Mesenchymal stem cell (in vitro differentiated cells and primary cell): ENCODE data around the gene C10orf105.

ENCODE experiments used
- DNase-seq: peaks from one replicate; pipeline ENCODE4 v3.0.0-alpha.2; 2013
- H2AFZ ChIP-seq: one replicate; pipeline ENCODE4 v1.6.1; 2013; ENCODE audit warnings: low read depth, mild to moderate bottlenecking, control low read depth, inconsistent platforms, low read length, moderate library complexity
- H2AK5ac ChIP-seq: 2 replicates; pipeline ENCODE4 v1.6.1; 2013; ENCODE audit warnings: low read length, moderate library complexity, mild to moderate bottlenecking, inconsistent platforms; ENCODE audit not compliant: severe bottlenecking
- H2BK120ac ChIP-seq: one replicate; pipeline ENCODE4 v1.6.1; 2013; ENCODE audit warnings: low read depth, mild to moderate bottlenecking, inconsistent platforms, low read length, moderate library complexity
- H2BK12ac ChIP-seq, 2 experiments: one replicate each; pipeline ENCODE4 v1.6.1; 2013; ENCODE audit warnings: inconsistent platforms in 2 of 2, low read length in 2 of 2, mild to moderate bottlenecking in 2 of 2, moderate library complexity in 2 of 2, control low read depth in 1 of 2
- H2BK15ac ChIP-seq: one replicate; pipeline ENCODE4 v1.6.1; 2013; ENCODE audit warnings: mild to moderate bottlenecking, low read depth, inconsistent platforms; ENCODE audit not compliant: poor library complexity, severe bottlenecking
- H2BK5ac ChIP-seq: 2 replicates; pipeline ENCODE4 v1.6.1; 2013; ENCODE audit warnings: low read depth, mild to moderate bottlenecking, low read length, control low read depth, inconsistent platforms; ENCODE audit not compliant: poor library complexity, severe bottlenecking
- H3K14ac ChIP-seq, 2 experiments: one replicate each; pipeline ENCODE4 v1.6.1; 2013; ENCODE audit warnings: inconsistent platforms in 2 of 2, low read length in 2 of 2, control low read depth in 1 of 2, mild to moderate bottlenecking in 1 of 2, moderate library complexity in 1 of 2
- H3K18ac ChIP-seq, 2 experiments: one replicate each; pipeline ENCODE4 v1.6.1; 2013; ENCODE audit warnings: inconsistent platforms in 2 of 2, low read length in 2 of 2, control low read depth in 1 of 2, low read depth in 1 of 2, mild to moderate bottlenecking in 1 of 2
- H3K23ac ChIP-seq, 2 experiments: one replicate each; pipeline ENCODE4 v1.6.1; 2013; ENCODE audit warnings: inconsistent platforms in 2 of 2, low read length in 2 of 2, mild to moderate bottlenecking in 2 of 2, moderate library complexity in 2 of 2, control low read depth in 1 of 2
- H3K27ac ChIP-seq: 2 replicates; pipeline ENCODE4 v1.5.1; 2013; ENCODE audit warnings: mild to moderate bottlenecking, moderate library complexity, low read length, control low read depth, inconsistent platforms; ENCODE audit not compliant: poor library complexity, severe bottlenecking
- H3K27me3 ChIP-seq, 2 experiments: 2 replicates each; pipeline versions ENCODE4 v1.6.1 to v1.7.0; 2013; ENCODE audit warnings: low read length in 2 of 2, mild to moderate bottlenecking in 2 of 2, moderate library complexity in 2 of 2, control low read depth in 1 of 2, inconsistent platforms in 1 of 2; ENCODE audit not compliant: control insufficient read depth in 1 of 2, insufficient read depth in 1 of 2
- H3K36me3 ChIP-seq, 2 experiments: 2 replicates each; pipeline versions ENCODE4 v1.6.1 to v1.7.0; 2013; ENCODE audit warnings: low read length in 2 of 2, control low read depth in 1 of 2, inconsistent platforms in 1 of 2, low read depth in 1 of 2, mild to moderate bottlenecking in 1 of 2; ENCODE audit not compliant: insufficient read depth in 2 of 2, control insufficient read depth in 1 of 2
- H3K4ac ChIP-seq, 2 experiments: one replicate each; pipeline ENCODE4 v1.6.1; 2013; ENCODE audit warnings: inconsistent platforms in 2 of 2, low read length in 2 of 2, mild to moderate bottlenecking in 2 of 2, moderate library complexity in 2 of 2, control low read depth in 1 of 2, low read depth in 1 of 2
- H3K4me1 ChIP-seq: 2 replicates; pipeline ENCODE4 v1.6.1; 2013; ENCODE audit warnings: low read depth, low read length, control low read depth; ENCODE audit not compliant: control insufficient read depth, insufficient read depth
- H3K4me2 ChIP-seq: 2 replicates; pipeline ENCODE4 v1.6.1; 2013; ENCODE audit warnings: low read length, mild to moderate bottlenecking, inconsistent platforms; ENCODE audit not compliant: poor library complexity, severe bottlenecking
- H3K4me3 ChIP-seq, 2 experiments: 2 replicates each; pipeline versions ENCODE4 v1.5.1 to v1.7.0; 2013; ENCODE audit warnings: low read length in 2 of 2, mild to moderate bottlenecking in 2 of 2, control low read depth in 1 of 2, low read depth in 1 of 2; ENCODE audit not compliant: insufficient read depth in 1 of 2
- H3K79me1 ChIP-seq: replicated peaks from 2 replicates; pipeline ENCODE4 v1.6.1; 2013; ENCODE audit warnings: mild to moderate bottlenecking, control low read depth, low read length, inconsistent platforms; ENCODE audit not compliant: poor library complexity, severe bottlenecking
- H3K9ac ChIP-seq: 2 replicates; pipeline ENCODE4 v1.7.0; 2013; ENCODE audit warnings: mild to moderate bottlenecking, low read length, moderate library complexity
- H3K9me3 ChIP-seq: 2 replicates; pipeline ENCODE4 v1.7.0; 2013; ENCODE audit warnings: mild to moderate bottlenecking, low read length; ENCODE audit not compliant: control insufficient read depth
- H4K8ac ChIP-seq: one replicate; pipeline ENCODE4 v1.6.1; 2013; ENCODE audit warnings: inconsistent platforms, mild to moderate bottlenecking, low read length, moderate library complexity
- H4K91ac ChIP-seq: one replicate; pipeline ENCODE4 v1.6.1; 2013; ENCODE audit warnings: mild to moderate bottlenecking, low read length, inconsistent platforms
- WGBS: methylation state at CpG from one replicate; pipeline ENCODE4 v1.1.7; 2013; ENCODE audit warnings: mixed read lengths; 5-methylcytosine and 5-hydroxymethylcytosine counted together

C10orf105 gene

GRCh38 chr10:71688256-71688655 lies 31.3 kb downstream of the C10orf105 start:
- H3K4me3 ChIP-seq: no peak overlapping the region
- H2AK5ac ChIP-seq: no peak overlapping the region
- H2BK15ac ChIP-seq: no peak overlapping the region
- 83% methylated on average over 3 of the region's 3 CpGs for WGBS
- no peaks in the 10 kb centered on the region for H3K79me1 ChIP-seq
- no peak overlapping the region for H3K4me2 ChIP-seq
- H2AFZ ChIP-seq: no peak overlapping the region
- no peaks in the 10 kb centered on the region for H3K4me1 ChIP-seq
- H2BK5ac ChIP-seq: no peak overlapping the region
- no peak overlapping the region for H3K14ac ChIP-seq
- H3K18ac ChIP-seq: no peak overlapping the region
- H4K8ac ChIP-seq: no peak overlapping the region
- no peaks in the 10 kb centered on the region for H3K9me3 ChIP-seq
- no peak overlapping the region for H4K91ac ChIP-seq
- no peak overlapping the region for H2BK120ac ChIP-seq
- peaks cover 26 to 38% of the 10 kb centered on the region in 2 experiments for H3K27me3 ChIP-seq
- no peak overlapping the region for H2BK12ac ChIP-seq
- no peak for DNase-seq
- no peak overlapping the region for H3K23ac ChIP-seq
- no peaks in the 10 kb centered on the region for H3K36me3 ChIP-seq
- H3K9ac ChIP-seq: no peak overlapping the region
- no peak overlapping the region for H3K27ac ChIP-seq
- H3K4ac ChIP-seq: no peak overlapping the region

- Histone ChIP-seq H3K4me1 (no peaks in the 10 kb centered on the region), H3K36me3 (no peaks in the 10 kb centered on the region), H2AFZ (no peak overlapping the region), H3K9me3 (no peaks in the 10 kb centered on the region), H2BK12ac (no peak overlapping the region), H3K9ac (no peak overlapping the region), H3K23ac (no peak overlapping the region), H2BK120ac (no peak overlapping the region), H2BK15ac (peak overlapping the region; percentile 2), H2AK5ac (no peak overlapping the region), H3K14ac (no peak overlapping the region), H3K27ac (no peak overlapping the region), H4K91ac (no peak overlapping the region), H3K4me3 (no peak overlapping the region), H3K79me1 (no peaks in the 10 kb centered on the region), H3K4ac (no peak overlapping the region), H2BK5ac (no peak overlapping the region), H3K18ac (no peak overlapping the region), H3K4me2 (no peak overlapping the region), H3K27me3 (peaks cover 34 to 45% of the 10 kb centered on the region in 2 experiments), H4K8ac (no peak overlapping the region)
- 80% methylated on average over 9 of the region's 9 CpGs for WGBS
- no peak for DNase-seq
Observed at GRCh38 chr10:71687480-71687879, 32.1 kb downstream of the C10orf105 start.

- no peak overlapping the region for H4K8ac ChIP-seq
Observed at GRCh38 chr10:71687077-71687476, 32.5 kb downstream of the C10orf105 start.

GRCh38 chr10:71685554-71686232 lies 33.9 kb downstream of the C10orf105 start:
- H3K4ac ChIP-seq: no peak overlapping the region
- no peaks in the 10 kb centered on the region for H3K36me3 ChIP-seq
- no peak overlapping the region for H3K9ac ChIP-seq
- H2BK120ac ChIP-seq: no peak overlapping the region
- H4K8ac ChIP-seq: no peak overlapping the region
- H3K4me3 ChIP-seq: no peak overlapping the region
- no peak overlapping the region for H4K91ac ChIP-seq
- H3K4me1 ChIP-seq: no peaks in the 10 kb centered on the region
- H2BK15ac ChIP-seq: no peak overlapping the region
- H2BK12ac ChIP-seq: no peak overlapping the region
- H3K4me2 ChIP-seq: no peak overlapping the region
- WGBS: 74% methylated on average over 11 of the region's 13 CpGs
- no peak overlapping the region for H3K14ac ChIP-seq
- no peak overlapping the region for H2BK5ac ChIP-seq
- H3K23ac ChIP-seq: no peak overlapping the region
- H3K18ac ChIP-seq: no peak overlapping the region
- H2AK5ac ChIP-seq: no peak overlapping the region
- no peak for DNase-seq
- peaks cover 44 to 54% of the 10 kb centered on the region in 2 experiments for H3K27me3 ChIP-seq
- no peaks in the 10 kb centered on the region for H3K79me1 ChIP-seq
- no peak overlapping the region for H2AFZ ChIP-seq
- no peak overlapping the region for H3K27ac ChIP-seq
- H3K9me3 ChIP-seq: no peaks in the 10 kb centered on the region

More at GRCh38 chr10:71687077-71687476, 32.5 kb downstream of the C10orf105 start:
- peaks cover 38 to 49% of the 10 kb centered on the region in 2 experiments for H3K27me3 ChIP-seq
- no peak overlapping the region for H2BK5ac ChIP-seq
- H3K4ac ChIP-seq: no peak overlapping the region
- H3K4me3 ChIP-seq: no peak overlapping the region
- no peak for DNase-seq
- H3K27ac ChIP-seq: no peak overlapping the region
- H3K9me3 ChIP-seq: no peaks in the 10 kb centered on the region
- no peak overlapping the region for H2BK12ac ChIP-seq
- no peaks in the 10 kb centered on the region for H3K36me3 ChIP-seq
- no peak overlapping the region for H2BK120ac ChIP-seq
- no peaks in the 10 kb centered on the region for H3K4me1 ChIP-seq
- H2BK15ac ChIP-seq: no peak overlapping the region
- no peak overlapping the region for H3K14ac ChIP-seq
- WGBS: 87% methylated on average over 5 of the region's 5 CpGs
- H3K23ac ChIP-seq: no peak overlapping the region
- no peak overlapping the region for H3K18ac ChIP-seq
- no peak overlapping the region for H3K4me2 ChIP-seq
- no peak overlapping the region for H4K91ac ChIP-seq
- H3K79me1 ChIP-seq: no peaks in the 10 kb centered on the region
- H3K9ac ChIP-seq: no peak overlapping the region
- H2AFZ ChIP-seq: no peak overlapping the region
- no peak overlapping the region for H2AK5ac ChIP-seq
